Spleen (tissue), 7 donors: Measurements from ENCODE around the gene GDF2.

Experiments used
- POLR2A ChIP-seq, 3 donors: fragments of 450-650 bp; IDR thresholded peaks; one replicate each; pipeline ENCODE4 v1.5.1; 2017; ENCODE audit warnings: antibody characterized with exemption in 3 of 3, mild to moderate bottlenecking in 1 of 3
- POLR2AphosphoS5 ChIP-seq, 3 donors: sonication (generic); formaldehyde crosslinking; IDR thresholded peaks; one replicate each; pipeline ENCODE4 v1.5.1; 2017; ENCODE audit warnings: antibody characterized with exemption in 3 of 3
- TF ChIP-seq, protein P1 (sequence below), 11 experiments: fragments of 200-600 bp in 7 of 11; fragments of 450-650 bp in 4 of 11; sonication (generic) in 4 of 11; IDR thresholded peaks in 8 of 11; conservative IDR thresholded peaks in 3 of 11; 1 replicate in 7 of 11; 2 replicates in 4 of 11; pipeline versions ENCODE4 v1.4.0 to v1.8.0; 2016 to 2021; ENCODE audit warnings: antibody characterized with exemption in 11 of 11, inconsistent platforms in 4 of 11, mild to moderate bottlenecking in 1 of 11
- donor health status: DM: no; HTN: no; CAD: no; lungs with moderate emphysema.
- donor health status: DM: no; HTN: no; CAD: no.
- donor health status: DM: no; HTN: no; CAD: no.

DNA sequence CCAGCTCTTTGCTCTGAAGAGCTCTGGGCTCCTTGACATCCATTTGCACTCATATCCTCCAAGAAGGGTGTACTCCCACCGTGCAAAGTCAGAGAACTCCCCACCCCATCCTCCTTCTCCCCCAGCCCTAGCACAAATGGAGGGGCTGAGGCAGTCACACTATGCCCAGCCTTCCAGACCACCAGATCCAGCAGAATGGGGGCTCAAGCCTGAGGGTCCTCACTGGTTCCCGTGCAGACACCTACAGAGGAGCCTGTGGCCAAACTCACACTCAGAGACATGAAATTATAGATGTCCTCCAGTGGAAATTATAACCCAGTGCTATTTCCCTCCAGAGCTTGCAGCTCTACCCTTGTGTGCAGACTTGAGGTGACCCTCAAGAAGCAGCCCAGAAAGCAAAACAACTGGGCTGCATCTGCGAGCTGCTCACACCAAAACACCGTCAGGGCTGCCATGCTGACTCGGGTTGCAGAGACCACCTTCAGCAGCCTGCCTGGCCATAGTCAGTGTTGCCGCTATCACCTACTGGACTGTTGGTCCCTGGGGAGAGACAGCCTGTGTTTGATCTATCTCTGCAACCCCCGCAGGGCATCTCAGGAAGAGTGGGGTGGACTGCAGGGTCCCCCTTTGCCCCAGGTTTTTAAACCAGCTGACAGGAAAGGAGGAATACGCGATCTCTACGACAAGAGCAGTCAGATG is 54.4 kb downstream of the GDF2 start:
- TF ChIP-seq, protein P1, sequence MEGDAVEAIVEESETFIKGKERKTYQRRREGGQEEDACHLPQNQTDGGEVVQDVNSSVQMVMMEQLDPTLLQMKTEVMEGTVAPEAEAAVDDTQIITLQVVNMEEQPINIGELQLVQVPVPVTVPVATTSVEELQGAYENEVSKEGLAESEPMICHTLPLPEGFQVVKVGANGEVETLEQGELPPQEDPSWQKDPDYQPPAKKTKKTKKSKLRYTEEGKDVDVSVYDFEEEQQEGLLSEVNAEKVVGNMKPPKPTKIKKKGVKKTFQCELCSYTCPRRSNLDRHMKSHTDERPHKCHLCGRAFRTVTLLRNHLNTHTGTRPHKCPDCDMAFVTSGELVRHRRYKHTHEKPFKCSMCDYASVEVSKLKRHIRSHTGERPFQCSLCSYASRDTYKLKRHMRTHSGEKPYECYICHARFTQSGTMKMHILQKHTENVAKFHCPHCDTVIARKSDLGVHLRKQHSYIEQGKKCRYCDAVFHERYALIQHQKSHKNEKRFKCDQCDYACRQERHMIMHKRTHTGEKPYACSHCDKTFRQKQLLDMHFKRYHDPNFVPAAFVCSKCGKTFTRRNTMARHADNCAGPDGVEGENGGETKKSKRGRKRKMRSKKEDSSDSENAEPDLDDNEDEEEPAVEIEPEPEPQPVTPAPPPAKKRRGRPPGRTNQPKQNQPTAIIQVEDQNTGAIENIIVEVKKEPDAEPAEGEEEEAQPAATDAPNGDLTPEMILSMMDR (IDR thresholded peaks at IDR 0.05 in 8 of 11, conservative IDR thresholded peaks at IDR 0.05 in 3 of 11): no peak
- TF ChIP-seq POLR2A (IDR thresholded peaks at IDR 0.05) (no peak), POLR2AphosphoS5 (IDR thresholded peaks at IDR 0.05) (no peak)
